ENCODE measurements around the gene ADAMTS7. TPM values are rescaled to one million over a fixed set of nuclear protein-coding genes. Genes with fewer than 3 reads are reported as not detected.
"Not testable (repeated sequence)": the region's sequence is repeated elsewhere in the genome, so short reads cannot be mapped to it uniquely, and the experiment has no call there.

Gene ADAMTS7
- polyA plus RNA-seq, 1 donor from 2014 or later, result 31.5 TPM

GRCh38 chr15:78841376-78841706 lies 30.1 kb upstream of the ADAMTS7 start:
- Histone ChIP-seq H3K27ac (ENCODE audit: low read length) (no peak overlapping the region), H4K20me1 (ENCODE audit: insufficient read depth) (no peaks in the 10 kb centered on the region), H3K27me3 (ENCODE audit: insufficient read depth, low read depth, low read length) (no peaks in the 10 kb centered on the region), H3K9me2 (ENCODE audit: insufficient read depth, low read length) (no peaks in the 10 kb centered on the region), H3K36me3 (ENCODE audit: insufficient read depth, low read length) (no peaks in the 10 kb centered on the region), H2AFZ (ENCODE audit: low read depth, low read length) (no peak overlapping the region), H3K4me2 (ENCODE audit: low read length) (no peak overlapping the region), H3K4me3 (ENCODE audit: low read length) (no peak overlapping the region), H3K9me3 (ENCODE audit: low read length) (no peaks in the 10 kb centered on the region), H3K79me2 (replicated peaks; ENCODE audit: insufficient read depth, low read length) (no peaks in the 10 kb centered on the region), H3K9ac (ENCODE audit: low read length) (no peak overlapping the region), H3F3A (ENCODE audit: insufficient read depth, low read length, poor library complexity, severe bottlenecking) (no peaks in the 10 kb centered on the region)
- TF ChIP-seq CTCF (IDR thresholded peaks at IDR 0.05; ENCODE audit: poor library complexity, severe bottlenecking), result no peak
- no peak for TF ChIP-seq EZH2 (IDR thresholded peaks at IDR 0.05; ENCODE audit: borderline replicate concordance, insufficient read depth, low read length, poor library complexity, severe bottlenecking)
- TF ChIP-seq RAD21 (conservative IDR thresholded peaks at IDR 0.05), result no peak
- TF ChIP-seq SMC3 (conservative IDR thresholded peaks at IDR 0.05; ENCODE audit: poor library complexity), result no peak
- no peak for TF ChIP-seq MXI1 (conservative IDR thresholded peaks at IDR 0.05; ENCODE audit: poor library complexity, severe bottlenecking)
- TF ChIP-seq EP300 (conservative IDR thresholded peaks at IDR 0.05; ENCODE audit: poor library complexity, severe bottlenecking), result no peak
- TF ChIP-seq TAF1 (IDR thresholded peaks at IDR 0.05; ENCODE audit: low read depth), result no peak
- TF ChIP-seq, protein P1, sequence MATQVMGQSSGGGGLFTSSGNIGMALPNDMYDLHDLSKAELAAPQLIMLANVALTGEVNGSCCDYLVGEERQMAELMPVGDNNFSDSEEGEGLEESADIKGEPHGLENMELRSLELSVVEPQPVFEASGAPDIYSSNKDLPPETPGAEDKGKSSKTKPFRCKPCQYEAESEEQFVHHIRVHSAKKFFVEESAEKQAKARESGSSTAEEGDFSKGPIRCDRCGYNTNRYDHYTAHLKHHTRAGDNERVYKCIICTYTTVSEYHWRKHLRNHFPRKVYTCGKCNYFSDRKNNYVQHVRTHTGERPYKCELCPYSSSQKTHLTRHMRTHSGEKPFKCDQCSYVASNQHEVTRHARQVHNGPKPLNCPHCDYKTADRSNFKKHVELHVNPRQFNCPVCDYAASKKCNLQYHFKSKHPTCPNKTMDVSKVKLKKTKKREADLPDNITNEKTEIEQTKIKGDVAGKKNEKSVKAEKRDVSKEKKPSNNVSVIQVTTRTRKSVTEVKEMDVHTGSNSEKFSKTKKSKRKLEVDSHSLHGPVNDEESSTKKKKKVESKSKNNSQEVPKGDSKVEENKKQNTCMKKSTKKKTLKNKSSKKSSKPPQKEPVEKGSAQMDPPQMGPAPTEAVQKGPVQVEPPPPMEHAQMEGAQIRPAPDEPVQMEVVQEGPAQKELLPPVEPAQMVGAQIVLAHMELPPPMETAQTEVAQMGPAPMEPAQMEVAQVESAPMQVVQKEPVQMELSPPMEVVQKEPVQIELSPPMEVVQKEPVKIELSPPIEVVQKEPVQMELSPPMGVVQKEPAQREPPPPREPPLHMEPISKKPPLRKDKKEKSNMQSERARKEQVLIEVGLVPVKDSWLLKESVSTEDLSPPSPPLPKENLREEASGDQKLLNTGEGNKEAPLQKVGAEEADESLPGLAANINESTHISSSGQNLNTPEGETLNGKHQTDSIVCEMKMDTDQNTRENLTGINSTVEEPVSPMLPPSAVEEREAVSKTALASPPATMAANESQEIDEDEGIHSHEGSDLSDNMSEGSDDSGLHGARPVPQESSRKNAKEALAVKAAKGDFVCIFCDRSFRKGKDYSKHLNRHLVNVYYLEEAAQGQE (IDR thresholded peaks at IDR 0.05; ENCODE audit: borderline replicate concordance), result no peak
- TF ChIP-seq POLR2AphosphoS5 (IDR thresholded peaks at IDR 0.05), result no peak

- H3K4me3 ChIP-seq (ENCODE audit: low read length), result no peak overlapping the region
- H3F3A ChIP-seq (ENCODE audit: insufficient read depth, low read length, poor library complexity, severe bottlenecking), result no peaks in the 10 kb centered on the region
- H3K79me2 ChIP-seq (replicated peaks; ENCODE audit: insufficient read depth, low read length), result no peaks in the 10 kb centered on the region
- H2AFZ ChIP-seq (ENCODE audit: low read depth, low read length), result no peak overlapping the region
- no peaks in the 10 kb centered on the region for H3K27me3 ChIP-seq (ENCODE audit: insufficient read depth, low read depth, low read length)
- H3K4me2 ChIP-seq (ENCODE audit: low read length), result no peak overlapping the region
- H3K36me3 ChIP-seq (ENCODE audit: insufficient read depth, low read length), result no peaks in the 10 kb centered on the region
- no peak overlapping the region for H3K9ac ChIP-seq (ENCODE audit: low read length)
- no peaks in the 10 kb centered on the region for H4K20me1 ChIP-seq (ENCODE audit: insufficient read depth)
- no peak overlapping the region for H3K27ac ChIP-seq (ENCODE audit: low read length)
- TF ChIP-seq CTCF (IDR thresholded peaks at IDR 0.05; ENCODE audit: poor library complexity, severe bottlenecking) (no peak), RAD21 (conservative IDR thresholded peaks at IDR 0.05) (no peak), EZH2 (IDR thresholded peaks at IDR 0.05; ENCODE audit: borderline replicate concordance, insufficient read depth, low read length, poor library complexity, severe bottlenecking) (no peak)
- no peaks in the 10 kb centered on the region for H3K9me3 ChIP-seq (ENCODE audit: low read length)
- no peaks in the 10 kb centered on the region for H3K9me2 ChIP-seq (ENCODE audit: insufficient read depth, low read length)
Measured at GRCh38 chr15:78840661-78841375, 29.6 kb upstream of the ADAMTS7 start.

DNA sequence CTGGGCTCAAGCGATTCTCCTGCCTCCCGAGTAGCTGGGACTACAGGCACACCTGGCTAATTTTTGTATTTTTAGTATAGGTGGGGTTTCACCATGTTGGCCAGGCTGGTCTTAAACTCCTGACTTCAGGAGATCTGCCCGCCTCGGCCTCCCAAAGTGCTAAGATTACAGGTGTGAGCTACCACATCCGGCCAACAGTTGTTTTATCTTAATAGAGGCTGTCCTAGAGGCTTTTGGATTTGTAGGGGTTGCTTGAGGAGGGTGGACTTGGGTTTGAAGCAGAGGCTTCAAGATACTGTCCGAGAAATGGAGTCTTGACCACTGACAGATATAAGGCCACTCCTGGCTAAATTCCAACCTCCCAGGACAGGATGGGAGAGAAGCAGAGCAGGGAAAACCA lies 27.9 kb upstream of the ADAMTS7 start:
- not testable (repeated sequence) for H2AFZ ChIP-seq (ENCODE audit: low read depth, low read length); H3F3A ChIP-seq (ENCODE audit: insufficient read depth, low read length, poor library complexity, severe bottlenecking); H3K4me3 ChIP-seq (ENCODE audit: low read length); H3K79me2 ChIP-seq (replicated peaks; ENCODE audit: insufficient read depth, low read length); H3K9ac ChIP-seq (ENCODE audit: low read length); H3K27ac ChIP-seq (ENCODE audit: low read length); H3K9me2 ChIP-seq (ENCODE audit: insufficient read depth, low read length); H3K4me2 ChIP-seq (ENCODE audit: low read length); H3K9me3 ChIP-seq (ENCODE audit: low read length); H4K20me1 ChIP-seq (ENCODE audit: insufficient read depth); H3K27me3 ChIP-seq (ENCODE audit: insufficient read depth, low read depth, low read length); H3K36me3 ChIP-seq (ENCODE audit: insufficient read depth, low read length)

All from neural cell (in vitro differentiated cells).